Endodermal cell (in vitro differentiated cells): Measurements from ENCODE around the gene BMPR2. TPM values are rescaled to one million over a fixed set of nuclear protein-coding genes. Genes with fewer than 3 reads are reported as not detected.
"Not testable (repeated sequence)": the region's sequence is repeated elsewhere in the genome, so short reads cannot be mapped to it uniquely, and the experiment has no call there.

Source experiments
- DNase-seq: peaks from one replicate; pipeline ENCODE4 v3.0.0-alpha.2; 2017
- H3K27ac ChIP-seq: 2 replicates; pipeline ENCODE4 v1.5.1; 2013; ENCODE audit warnings: mild to moderate bottlenecking, low read depth, low read length, moderate library complexity
- H3K27me3 ChIP-seq: 2 replicates; pipeline ENCODE4 v1.6.1; 2013; ENCODE audit warnings: mild to moderate bottlenecking, low read length, moderate library complexity; ENCODE audit not compliant: insufficient read depth, control insufficient read depth, poor library complexity, severe bottlenecking
- H3K36me3 ChIP-seq: 2 replicates; pipeline ENCODE4 v1.7.0; 2013; ENCODE audit warnings: mild to moderate bottlenecking, low read length, moderate library complexity; ENCODE audit not compliant: control insufficient read depth, insufficient read depth
- H3K4me1 ChIP-seq: one replicate; pipeline ENCODE4 v1.7.0; 2013; ENCODE audit warnings: low read length; ENCODE audit not compliant: control insufficient read depth, insufficient read depth
- H3K4me3 ChIP-seq: 2 replicates; pipeline ENCODE4 v1.5.1; 2013; ENCODE audit warnings: mild to moderate bottlenecking, low read length, moderate library complexity
- H3K9ac ChIP-seq: 2 replicates; pipeline ENCODE4 v1.6.1; 2013; ENCODE audit warnings: mild to moderate bottlenecking, low read length, moderate library complexity; ENCODE audit not compliant: poor library complexity, severe bottlenecking; ENCODE audit errors: extremely low read depth
- H3K9me3 ChIP-seq: 2 replicates; pipeline ENCODE4 v1.6.1; 2013; ENCODE audit warnings: mild to moderate bottlenecking, low read length, moderate library complexity; ENCODE audit not compliant: control insufficient read depth
- H3K27ac Mint-ChIP-seq: 2 replicates; pipeline ENCODE4 v1.8.0; 2020; ENCODE audit warnings: mixed read lengths
- H3K27me3 Mint-ChIP-seq: 2 replicates; pipeline ENCODE4 v1.8.0; 2021; ENCODE audit warnings: mild to moderate bottlenecking, mixed read lengths; ENCODE audit not compliant: insufficient read depth
- H3K36me3 Mint-ChIP-seq: 2 replicates; pipeline ENCODE4 v1.8.0; 2020; ENCODE audit warnings: low read depth, mixed read lengths
- H3K4me1 Mint-ChIP-seq: 2 replicates; pipeline ENCODE4 v1.8.0; 2020; ENCODE audit warnings: mixed read lengths
- H3K4me3 Mint-ChIP-seq: 2 replicates; pipeline ENCODE4 v1.8.0; 2020; ENCODE audit warnings: mild to moderate bottlenecking, moderate library complexity, mixed read lengths
- H3K9me3 Mint-ChIP-seq: 2 replicates; pipeline ENCODE4 v1.8.0; 2020; ENCODE audit warnings: mild to moderate bottlenecking, mixed read lengths
- CTCF ChIP-seq: fragments of 200-600 bp; sonication (generic); conservative IDR thresholded peaks from 2 replicates; pipeline ENCODE4 v1.5.0; 2021; ENCODE audit warnings: antibody characterized with exemption, mild to moderate bottlenecking
- WGBS, 2 experiments: methylation state at CpG; one replicate each; pipeline versions ENCODE4 v1.1.5 to v1.1.7; 2013; ENCODE audit warnings: missing lambda C conversion rate in 2 of 2, mixed read lengths in 1 of 2; ENCODE audit not compliant: insufficient coverage in 1 of 2, insufficient read length in 1 of 2; 5-methylcytosine and 5-hydroxymethylcytosine counted together
- total RNA-seq, 2 donors: library from RNA; stranded (reverse); fragmentation: NEBNext Ultra II Directional in 1 of 2; extraction: Animal tissue kit (Norgen Biotek cat#: 25700) in 1 of 2; gene quantifications; 2 replicates in 1 of 2; 3 replicates in 1 of 2; pipeline ENCODE4 v1.2.1, GENCODE V29; 2021

Gene BMPR2
- total RNA-seq, 2 donors from 2014 or later, result 42.2 to 56.3 TPM

- Histone ChIP-seq H3K9ac (peak overlapping the region; percentile 92), H3K27ac (no peak overlapping the region)
- H3K36me3 Mint-ChIP-seq, result peaks cover 6% of the 10 kb centered on the region
Observed at GRCh38 chr2:202378662-202379358, 2.7 kb downstream of the BMPR2 start.

GRCh38 chr2:202382684-202383083 lies 6.6 kb downstream of the BMPR2 start:
- DNase-seq, result peak; percentile 42
- no peak overlapping the region for H3K27ac Mint-ChIP-seq
- Histone ChIP-seq H3K4me1 (peaks cover 5% of the 10 kb centered on the region), H3K9me3 (no peaks in the 10 kb centered on the region), H3K4me3 (peak overlapping the region; percentile 76), H3K9ac (no peak overlapping the region), H3K27ac (no peak overlapping the region), H3K27me3 (no peaks in the 10 kb centered on the region), H3K36me3 (peaks cover 50% of the 10 kb centered on the region)
- H3K4me3 Mint-ChIP-seq, result no peak overlapping the region
- no peak for TF ChIP-seq CTCF
- H3K27me3 Mint-ChIP-seq, result no peaks in the 10 kb centered on the region
- H3K9me3 Mint-ChIP-seq, result no peaks in the 10 kb centered on the region
- peaks cover 26% of the 10 kb centered on the region for H3K36me3 Mint-ChIP-seq
- WGBS, 2 experiments, result 89 to 100% methylated on average over 1 to 2 of the region's 2 CpGs
- peaks cover 28% of the 10 kb centered on the region for H3K4me1 Mint-ChIP-seq

More at GRCh38 chr2:202378662-202379358, 2.7 kb downstream of the BMPR2 start:
- Histone ChIP-seq H3K4me1 (peaks cover 5% of the 10 kb centered on the region), H3K4me3 (peak overlapping the region; percentile 95), H3K27me3 (no peaks in the 10 kb centered on the region), H3K9me3 (no peaks in the 10 kb centered on the region), H3K36me3 (peaks cover 22% of the 10 kb centered on the region)
- WGBS, 2 experiments, result 0% methylated on average over 1 of the region's 3 CpGs; no CpG with 5 or more reads in 1 of the 2 experiments
- Mint-ChIP-seq H3K9me3 (no peaks in the 10 kb centered on the region), H3K27me3 (no peaks in the 10 kb centered on the region), H3K27ac (no peak overlapping the region), H3K4me1 (peaks cover 29% of the 10 kb centered on the region), H3K4me3 (peak overlapping the region; percentile 100)
- DNase-seq, result no peak
- TF ChIP-seq CTCF, result no peak

DNA sequence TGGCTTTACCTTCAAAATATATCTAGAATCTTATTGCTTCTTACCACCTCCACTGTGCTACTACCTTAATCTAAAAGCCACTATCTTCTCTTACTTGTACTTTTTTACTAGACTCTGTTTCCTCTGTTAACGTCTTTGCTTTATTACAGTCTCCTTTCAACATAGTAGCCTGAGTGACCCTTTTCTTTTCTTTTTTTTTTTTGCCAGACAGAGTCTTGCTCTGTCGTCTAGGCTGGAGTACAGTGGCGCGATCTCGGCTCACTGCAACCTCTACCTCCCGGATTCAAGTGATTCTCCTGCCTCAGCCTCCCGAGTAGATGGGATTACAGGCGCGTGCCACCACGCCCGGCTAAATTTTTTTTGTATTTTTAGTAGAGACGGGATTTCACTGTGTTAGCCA lies 10.4 kb downstream of the BMPR2 start:
- not testable (repeated sequence) for H3K27ac Mint-ChIP-seq, DNase-seq, H3K9ac ChIP-seq, H3K9me3 ChIP-seq, H3K9me3 Mint-ChIP-seq, H3K4me1 ChIP-seq, H3K27ac ChIP-seq, H3K4me3 Mint-ChIP-seq, H3K27me3 ChIP-seq, H3K27me3 Mint-ChIP-seq
- Histone ChIP-seq H3K36me3 (peaks cover 70% of the 10 kb centered on the region), H3K4me3 (peak overlapping the region; percentile 67)
- peaks cover 28% of the 10 kb centered on the region for H3K36me3 Mint-ChIP-seq
- WGBS, 2 experiments, result 78 to 93% methylated on average over 5 to 12 of the region's 12 CpGs
- peaks cover 13% of the 10 kb centered on the region for H3K4me1 Mint-ChIP-seq
